GM23338 (cell line): Measurements from ENCODE around the gene R3HDM1. TPM values are rescaled to one million over a fixed set of nuclear protein-coding genes. Genes with fewer than 3 reads are reported as not detected.

Experiments
- ATAC-seq: fragments of 200-7000 bp; cut with Tn5 transposase; 3 replicates; pipeline ENCODE4 v1.9.1; 2020
- DNase-seq: peaks from one replicate; pipeline ENCODE4 v3.0.0-alpha.2; 2015; ENCODE audit warnings: low spot score
- H2AFZ ChIP-seq: fragments of 200-600 bp; sonication (generic); 2 replicates; pipeline ENCODE4 v1.8.0; 2016; ENCODE audit warnings: antibody characterized with exemption, mild to moderate bottlenecking, moderate library complexity
- H3F3A ChIP-seq: fragments of 200-600 bp; sonication (generic); replicated peaks from 2 replicates; pipeline ENCODE4 v1.8.0; 2017; ENCODE audit warnings: antibody characterized with exemption, mixed run types, low read depth
- H3K27ac ChIP-seq: fragments of 200-600 bp; sonication (generic); 2 replicates; pipeline ENCODE4 v1.6.1; 2016; ENCODE audit warnings: low read depth
- H3K27me3 ChIP-seq: fragments of 200-600 bp; sonication (generic); 2 replicates; pipeline ENCODE4 v1.8.0; 2016; ENCODE audit warnings: mild to moderate bottlenecking, mixed run types, moderate library complexity; ENCODE audit not compliant: insufficient read depth
- H3K36me3 ChIP-seq: fragments of 200-600 bp; sonication (generic); 2 replicates; pipeline ENCODE4 v1.8.0; 2016; ENCODE audit warnings: mild to moderate bottlenecking; ENCODE audit not compliant: insufficient read depth
- H3K4me1 ChIP-seq: fragments of 200-600 bp; sonication (generic); 2 replicates; pipeline ENCODE4 v1.8.0; 2016; ENCODE audit warnings: mild to moderate bottlenecking, moderate library complexity; ENCODE audit not compliant: insufficient read depth
- H3K4me2 ChIP-seq: fragments of 200-600 bp; sonication (generic); 2 replicates; pipeline ENCODE4 v1.7.1; 2017; ENCODE audit warnings: mixed run types
- H3K4me3 ChIP-seq: fragments of 200-600 bp; sonication (generic); 2 replicates; pipeline ENCODE4 v1.6.1; 2016; ENCODE audit warnings: mixed run types
- H3K79me2 ChIP-seq: fragments of 200-600 bp; sonication (generic); replicated peaks from 2 replicates; pipeline ENCODE4 v1.8.0; 2017; ENCODE audit warnings: mild to moderate bottlenecking; ENCODE audit not compliant: insufficient read depth
- H3K9me2 ChIP-seq: fragments of 200-600 bp; sonication (generic); 2 replicates; pipeline ENCODE4 v1.8.0; 2017; ENCODE audit not compliant: insufficient read depth
- H4K20me1 ChIP-seq: fragments of 200-600 bp; sonication (generic); replicated peaks from 2 replicates; pipeline ENCODE4 v1.8.0; 2017; ENCODE audit warnings: mild to moderate bottlenecking; ENCODE audit not compliant: insufficient read depth
- H3K27ac Mint-ChIP-seq: 2 replicates; pipeline ENCODE4 v1.8.0; 2020; ENCODE audit warnings: inconsistent platforms, mild to moderate bottlenecking, moderate library complexity, mixed read lengths
- H3K27me3 Mint-ChIP-seq: 3 replicates; pipeline ENCODE4 v1.8.0; 2022; ENCODE audit warnings: low read depth, mild to moderate bottlenecking, moderate library complexity, mixed read lengths, inconsistent platforms; ENCODE audit not compliant: insufficient read depth, poor library complexity
- H3K36me3 Mint-ChIP-seq: 3 replicates; pipeline ENCODE4 v1.8.0; 2021; ENCODE audit warnings: low read depth, mild to moderate bottlenecking, inconsistent platforms, moderate library complexity, mixed read lengths
- H3K4me1 Mint-ChIP-seq: 3 replicates; pipeline ENCODE4 v1.8.0; 2020; ENCODE audit warnings: mild to moderate bottlenecking, inconsistent platforms, mixed read lengths
- H3K4me3 Mint-ChIP-seq: 3 replicates; pipeline ENCODE4 v1.8.0; 2021; ENCODE audit warnings: moderate library complexity, mild to moderate bottlenecking, inconsistent platforms, mixed read lengths
- H3K9me3 Mint-ChIP-seq: 3 replicates; pipeline ENCODE4 v1.8.0; 2020; ENCODE audit warnings: moderate library complexity, mild to moderate bottlenecking, inconsistent platforms, mixed read lengths
- CREB1 ChIP-seq: fragments of 250-450 bp; sonication (Bioruptor Pico); IDR thresholded peaks from 2 replicates; pipeline ENCODE4 v1.5.0; 2020; ENCODE audit warnings: low read depth, mild to moderate bottlenecking, moderate library complexity
- CTCF ChIP-seq, 2 experiments: fragments of 200-600 bp in 1 of 2; sonication (generic) in 1 of 2; conservative IDR thresholded peaks; 2 replicates each; pipeline versions ENCODE4 v1.5.1 to v1.6.1; 2016 to 2017; ENCODE audit warnings: antibody characterized with exemption in 2 of 2, low read depth in 2 of 2, mild to moderate bottlenecking in 2 of 2, moderate library complexity in 1 of 2
- ETS1 ChIP-seq: IDR thresholded peaks from 2 replicates; pipeline ENCODE4 v1.6.1; 2016; ENCODE audit warnings: antibody characterized with exemption
- NANOG ChIP-seq: IDR thresholded peaks from 2 replicates; pipeline ENCODE4 v1.6.1; 2016; ENCODE audit warnings: antibody characterized with exemption, borderline replicate concordance
- REST ChIP-seq: IDR thresholded peaks from one replicate; pipeline ENCODE4 v1.6.1; 2018; ENCODE audit warnings: antibody characterized with exemption; ENCODE audit not compliant: unreplicated experiment
- STAT1 ChIP-seq: IDR thresholded peaks from one replicate; pipeline ENCODE4 v1.6.1; 2016; ENCODE audit warnings: antibody characterized with exemption; ENCODE audit not compliant: unreplicated experiment
- ZNF331 ChIP-seq: fragments of 250-450 bp; sonication (Bioruptor Pico); IDR thresholded peaks from 2 replicates; pipeline ENCODE4 v1.5.0; 2020; ENCODE audit warnings: low read depth, mild to moderate bottlenecking, moderate library complexity
- ZNF462 ChIP-seq: fragments of 250-450 bp; sonication (Bioruptor Pico); IDR thresholded peaks from 2 replicates; pipeline ENCODE4 v1.5.0; 2020; ENCODE audit warnings: mild to moderate bottlenecking, moderate library complexity
- polyA plus RNA-seq: library from polyadenylated mRNA; unstranded; fragments of >200 nt; fragmentation: Nextera tagmentation; extraction: Ambion mirVana; gene quantifications from 2 replicates; pipeline ENCODE4 v1.2.1, GENCODE V29; 2016
- total RNA-seq: library from RNA; depleted of rRNA; stranded (reverse); fragments of >200 nt; shearing (Covaris generic); gene quantifications from 2 replicates; pipeline ENCODE4 v1.2.3, GENCODE V29; 2014

Gene R3HDM1
- total and polyA plus RNA-seq, 2 experiments from 2014 or later: 63.1 to 88.8 TPM

GRCh38 chr2:135563793-135564192, 32.5 kb downstream of the R3HDM1 start:
- H3K27ac ChIP-seq: no peak overlapping the region
- H3F3A ChIP-seq: no peaks in the 10 kb centered on the region
- no peaks in the 10 kb centered on the region for H3K9me2 ChIP-seq
- peaks cover 3% of the 10 kb centered on the region for H3K27me3 Mint-ChIP-seq
- peaks cover 18% of the 10 kb centered on the region; the same call in 1 of the 2 replicates for H4K20me1 ChIP-seq
- no peak overlapping the region for H2AFZ ChIP-seq
- no peak for TF ChIP-seq ZNF462 (CRISPR knock-in tag)
- TF ChIP-seq CREB1 (CRISPR knock-in tag): no peak
- no peak for TF ChIP-seq STAT1
- no peak for TF ChIP-seq CTCF (conservative IDR thresholded peaks at IDR 0.05; ENCODE audit: low read depth in 2 of 2)
- no peak for TF ChIP-seq ETS1
- TF ChIP-seq REST: no peak
- no peak for TF ChIP-seq ZNF331 (CRISPR knock-in tag)
- TF ChIP-seq NANOG: no peak
- no peak overlapping the region for H3K27ac Mint-ChIP-seq
- H3K4me1 Mint-ChIP-seq: peaks cover 5% of the 10 kb centered on the region; the same call in 2 of the 3 replicates
- peaks cover 2% of the 10 kb centered on the region; the same call in 1 of the 3 replicates for H3K36me3 Mint-ChIP-seq
- H3K27me3 ChIP-seq: no peaks in the 10 kb centered on the region
- H3K9me3 Mint-ChIP-seq: no peaks in the 10 kb centered on the region
- no peak overlapping the region for H3K4me3 ChIP-seq
- H3K4me2 ChIP-seq: no peak overlapping the region
- DNase-seq (no peak), ATAC-seq (no peak)
- no peaks in the 10 kb centered on the region for H3K36me3 ChIP-seq
- H3K79me2 ChIP-seq: peaks cover 98% of the 10 kb centered on the region
- 0 out of 2 replicates have a peak, but pooled peaks cover 4% of the 10 kb centered on the region for H3K4me1 ChIP-seq
- H3K4me3 Mint-ChIP-seq: no peak overlapping the region
